Anterior cingulate cortex (tissue), 58 donors: ENCODE measurements around the gene PHIP.

Experiments used
- DNase-seq, 58 donors: peaks; one replicate each; lab custom pipeline; 2025; lab: John Stamatoyannopoulos, UW

Gene PHIP

GRCh38 chr6:79071547-79071946 is 6.5 kb downstream of the PHIP start:
- no peak for DNase-seq

- DNase-seq: no peak
Measured at GRCh38 chr6:79070206-79070825, 7.7 kb downstream of the PHIP start.

GRCh38 chr6:79066828-79067227 is 11.2 kb downstream of the PHIP start:
- DNase-seq: no peak

- DNase-seq: no peak
Measured at GRCh38 chr6:79066330-79066729, 11.7 kb downstream of the PHIP start.

- no peak for DNase-seq
Measured at GRCh38 chr6:79065232-79065631, 12.8 kb downstream of the PHIP start.

- no peak for DNase-seq
Measured at GRCh38 chr6:79064635-79065034, 13.4 kb downstream of the PHIP start.

GRCh38 chr6:79062708-79063107 is 15.3 kb downstream of the PHIP start:
- DNase-seq: no peak

- DNase-seq: no peak
Measured at GRCh38 chr6:79057746-79058145, 20.3 kb downstream of the PHIP start.

- DNase-seq: no peak
Measured at GRCh38 chr6:79056226-79056625, 21.8 kb downstream of the PHIP start.

- no peak for DNase-seq
Measured at GRCh38 chr6:79048611-79049010, 29.4 kb downstream of the PHIP start.

GRCh38 chr6:79047072-79047471 is 31.0 kb downstream of the PHIP start:
- DNase-seq: no peak

- DNase-seq: no peak
Measured at GRCh38 chr6:79045966-79046365, 32.1 kb downstream of the PHIP start.

- no peak for DNase-seq
Measured at GRCh38 chr6:79042799-79043126, 35.3 kb downstream of the PHIP start.

- DNase-seq: no peak
Measured at GRCh38 chr6:79042088-79042798, 35.8 kb downstream of the PHIP start.

GRCh38 chr6:79040083-79040482 is 38.0 kb downstream of the PHIP start:
- no peak for DNase-seq

- no peak for DNase-seq
Measured at GRCh38 chr6:79038061-79038460, 40.0 kb downstream of the PHIP start.

GRCh38 chr6:79034865-79035264 is 43.2 kb downstream of the PHIP start:
- DNase-seq: no peak

GRCh38 chr6:79033279-79033678 is 44.8 kb downstream of the PHIP start:
- DNase-seq: no peak

- DNase-seq: no peak
Measured at GRCh38 chr6:79031821-79032590, 46.0 kb downstream of the PHIP start.

GRCh38 chr6:79030511-79030910 is 47.5 kb downstream of the PHIP start:
- no peak for DNase-seq

- DNase-seq: no peak
Measured at GRCh38 chr6:79030023-79030422, 48.0 kb downstream of the PHIP start.
